Esophagus squamous epithelium (tissue), 4 donors: ENCODE data around the gene MST1R.

ENCODE experiments used
- CTCF ChIP-seq, 6 experiments: fragments of 450-650 bp in 4 of 6; fragments of 200-600 bp in 2 of 6; sonication (generic) in 2 of 6; IDR thresholded peaks; one replicate each; pipeline ENCODE4 v1.5.1; 2016 to 2019; ENCODE audit warnings: antibody characterized with exemption in 6 of 6, mild to moderate bottlenecking in 4 of 6, moderate library complexity in 4 of 6
- POLR2A ChIP-seq, 4 donors: fragments of 450-650 bp; IDR thresholded peaks; one replicate each; pipeline ENCODE4 v1.6.1; 2017; ENCODE audit warnings: antibody characterized with exemption in 4 of 4, mild to moderate bottlenecking in 4 of 4, moderate library complexity in 3 of 4

- TF ChIP-seq CTCF (IDR thresholded peaks at IDR 0.05) (no peak), POLR2A (IDR thresholded peaks at IDR 0.05) (no peak)
Observed at GRCh38 chr3:49889296-49889695, 14.4 kb downstream of the MST1R start.
